Measurements from ENCODE around the gene CNTN4. TPM values are rescaled to one million over a fixed set of nuclear protein-coding genes. Genes with fewer than 3 reads are reported as not detected.

CNTN4 gene
- total RNA-seq, 4 donors from 2014 or later, result 2.6 to 91.2 (median 13.2) TPM

DNA sequence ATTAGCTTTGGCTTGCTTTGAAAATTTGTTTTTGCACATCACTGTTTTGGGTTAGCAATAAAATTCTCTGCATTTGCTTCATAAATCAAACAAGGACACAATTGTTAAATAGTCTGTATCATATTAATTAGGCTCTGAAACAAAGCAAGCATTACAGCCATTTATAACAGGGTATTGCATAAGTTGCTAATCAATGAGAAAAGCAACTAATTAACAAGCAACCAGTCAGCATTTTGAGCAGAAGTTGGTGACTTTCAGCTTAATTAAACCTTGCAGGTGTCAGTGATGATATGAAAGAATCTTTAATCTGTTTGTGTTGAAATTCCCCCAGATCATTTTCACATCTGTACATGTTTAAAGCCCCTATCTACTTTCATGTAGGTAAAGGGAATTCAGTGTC lies 516.4 kb downstream of the CNTN4 start:
- Histone ChIP-seq H3K36me3 (no peaks in the 10 kb centered on the region), H3K4me3 (no peak overlapping the region), H3K27me3 (no peaks in the 10 kb centered on the region), H3K4me1 (no peaks in the 10 kb centered on the region), H3K27ac (no peak overlapping the region), H3K9me3 (no peaks in the 10 kb centered on the region)
- intact Hi-C loops (cut with DNase I; ENCODE audit: low total_unique reads), result no loop called here
- TF ChIP-seq, protein P1, sequence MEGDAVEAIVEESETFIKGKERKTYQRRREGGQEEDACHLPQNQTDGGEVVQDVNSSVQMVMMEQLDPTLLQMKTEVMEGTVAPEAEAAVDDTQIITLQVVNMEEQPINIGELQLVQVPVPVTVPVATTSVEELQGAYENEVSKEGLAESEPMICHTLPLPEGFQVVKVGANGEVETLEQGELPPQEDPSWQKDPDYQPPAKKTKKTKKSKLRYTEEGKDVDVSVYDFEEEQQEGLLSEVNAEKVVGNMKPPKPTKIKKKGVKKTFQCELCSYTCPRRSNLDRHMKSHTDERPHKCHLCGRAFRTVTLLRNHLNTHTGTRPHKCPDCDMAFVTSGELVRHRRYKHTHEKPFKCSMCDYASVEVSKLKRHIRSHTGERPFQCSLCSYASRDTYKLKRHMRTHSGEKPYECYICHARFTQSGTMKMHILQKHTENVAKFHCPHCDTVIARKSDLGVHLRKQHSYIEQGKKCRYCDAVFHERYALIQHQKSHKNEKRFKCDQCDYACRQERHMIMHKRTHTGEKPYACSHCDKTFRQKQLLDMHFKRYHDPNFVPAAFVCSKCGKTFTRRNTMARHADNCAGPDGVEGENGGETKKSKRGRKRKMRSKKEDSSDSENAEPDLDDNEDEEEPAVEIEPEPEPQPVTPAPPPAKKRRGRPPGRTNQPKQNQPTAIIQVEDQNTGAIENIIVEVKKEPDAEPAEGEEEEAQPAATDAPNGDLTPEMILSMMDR (IDR thresholded peaks at IDR 0.05), result no peak
- no peak for TF ChIP-seq POLR2A (IDR thresholded peaks at IDR 0.05)
- no peak for DNase-seq

DNA sequence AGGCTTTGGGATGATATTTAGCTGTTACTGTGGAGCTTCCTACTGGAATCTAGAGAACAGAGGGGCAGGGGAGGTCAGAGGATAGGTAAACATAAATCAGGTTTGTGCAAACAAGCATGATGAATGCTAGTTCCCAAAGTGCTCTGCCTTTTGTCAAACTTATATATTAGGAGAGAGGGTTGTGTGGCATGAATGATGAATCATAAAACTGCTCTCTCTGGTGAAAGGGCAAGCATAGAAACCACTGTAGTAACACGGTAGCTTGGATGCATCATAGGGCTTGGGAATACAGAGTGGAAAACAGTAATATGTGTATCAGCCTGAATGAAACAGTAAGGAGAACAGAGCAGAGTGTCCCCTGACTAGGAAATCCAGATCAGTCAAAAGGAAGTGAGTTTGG lies 524.8 kb downstream of the CNTN4 start:
- TF ChIP-seq, protein P1 (IDR thresholded peaks at IDR 0.05), result no peak
- TF ChIP-seq POLR2A (IDR thresholded peaks at IDR 0.05), result no peak
- H3K4me1 ChIP-seq, result no peaks in the 10 kb centered on the region
- H3K36me3 ChIP-seq, result no peaks in the 10 kb centered on the region

DNA sequence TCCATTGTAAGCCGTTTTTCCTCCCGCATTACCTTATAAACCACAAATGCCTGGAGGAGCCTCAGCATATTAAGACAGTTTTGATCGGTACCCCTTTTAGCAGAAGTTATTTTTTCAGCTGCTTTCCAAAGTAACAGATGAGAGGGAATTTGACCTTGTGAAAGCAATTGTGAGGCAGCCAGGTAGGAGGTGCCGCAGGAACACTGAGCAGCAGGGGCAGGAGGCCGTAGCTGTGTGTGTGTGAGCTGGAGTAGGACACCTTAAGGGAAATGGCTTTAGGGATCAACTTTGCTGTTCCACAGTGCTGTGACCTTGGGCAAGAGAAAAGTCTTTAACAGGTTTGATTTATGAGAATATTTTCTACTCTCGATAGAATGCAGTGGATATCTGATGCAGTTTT lies 529.5 kb downstream of the CNTN4 start:
- H3K27ac ChIP-seq, result no peak overlapping the region
- intact Hi-C loops (cut with DNase I; ENCODE audit: low total_unique reads), result no loop called here
- H3K27me3 ChIP-seq, result no peaks in the 10 kb centered on the region
- no peak for DNase-seq
- H3K4me3 ChIP-seq, result no peak overlapping the region
- no peaks in the 10 kb centered on the region for H3K9me3 ChIP-seq
- no peak for TF ChIP-seq POLR2A (IDR thresholded peaks at IDR 0.05)
- TF ChIP-seq, protein P1 (IDR thresholded peaks at IDR 0.05), result no peak
- H3K4me1 ChIP-seq, result no peaks in the 10 kb centered on the region
- no peaks in the 10 kb centered on the region for H3K36me3 ChIP-seq

More for the DNA sequence above, 524.8 kb downstream of the CNTN4 start:
- H3K27me3 ChIP-seq, result no peaks in the 10 kb centered on the region
- no peak overlapping the region for H3K27ac ChIP-seq
- DNase-seq, result no peak
- intact Hi-C loops (cut with DNase I; ENCODE audit: low total_unique reads), result no loop called here
- no peak overlapping the region for H3K4me3 ChIP-seq
- no peaks in the 10 kb centered on the region for H3K9me3 ChIP-seq

DNA sequence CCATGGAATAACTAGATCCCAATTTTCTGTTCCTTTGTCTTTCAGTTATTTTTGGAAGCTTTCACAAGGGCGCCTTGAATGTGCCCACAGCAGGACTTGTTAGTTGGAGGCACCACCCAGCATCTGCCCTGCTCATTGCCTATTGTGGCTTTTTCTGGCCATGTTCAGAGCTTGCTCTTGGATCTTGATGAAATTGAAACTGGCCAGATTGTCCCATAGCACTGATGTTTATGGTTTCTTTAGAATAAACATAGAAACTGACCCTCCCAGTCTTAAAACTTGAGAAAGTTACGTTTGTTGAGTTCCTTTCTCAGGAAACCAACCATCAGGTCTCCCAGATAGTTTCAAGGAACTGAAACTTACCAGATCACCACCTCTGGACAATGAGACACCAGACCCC lies 536.8 kb downstream of the CNTN4 start:
- Histone ChIP-seq H3K36me3 (no peaks in the 10 kb centered on the region), H3K4me3 (no peak overlapping the region), H3K9me3 (no peaks in the 10 kb centered on the region), H3K27me3 (no peaks in the 10 kb centered on the region), H3K4me1 (no peaks in the 10 kb centered on the region), H3K27ac (no peak overlapping the region)
- intact Hi-C loops (cut with DNase I; ENCODE audit: low total_unique reads), result no loop called here
- TF ChIP-seq, protein P1 (IDR thresholded peaks at IDR 0.05), result no peak
- no peak for TF ChIP-seq POLR2A (IDR thresholded peaks at IDR 0.05)
- no peak for DNase-seq

DNA sequence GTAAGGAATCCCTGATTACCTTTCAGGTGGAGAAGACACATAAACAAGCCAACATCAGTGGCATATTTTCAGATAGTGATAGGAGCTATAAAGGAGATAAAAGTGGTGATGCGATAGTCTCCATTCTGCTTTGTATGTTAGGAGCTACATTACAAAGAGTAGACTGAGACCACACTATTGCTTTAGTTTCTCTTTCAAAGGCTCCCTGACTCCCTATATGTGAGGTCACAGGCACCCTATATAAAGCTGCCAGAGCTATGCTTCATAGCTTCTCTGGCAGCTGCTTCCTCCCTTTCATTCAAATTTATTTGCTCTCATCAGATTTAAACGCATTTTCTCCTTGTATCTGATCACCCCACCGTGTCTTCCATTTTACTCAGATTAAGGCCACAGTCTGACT lies 544.9 kb downstream of the CNTN4 start:
- intact Hi-C loops (cut with DNase I; ENCODE audit: low total_unique reads), result no loop called here
- no peak for DNase-seq
- H3K4me3 ChIP-seq, result no peak overlapping the region
- H3K9me3 ChIP-seq, result no peaks in the 10 kb centered on the region
- TF ChIP-seq POLR2A (IDR thresholded peaks at IDR 0.05), result no peak
- TF ChIP-seq, protein P1 (IDR thresholded peaks at IDR 0.05), result no peak
- no peaks in the 10 kb centered on the region for H3K27me3 ChIP-seq
- H3K4me1 ChIP-seq, result no peaks in the 10 kb centered on the region
- no peaks in the 10 kb centered on the region for H3K36me3 ChIP-seq
- H3K27ac ChIP-seq, result no peak overlapping the region
